ENCODE measurements around the gene CACNA1D.

- TF ChIP-seq EZH2phosphoT487 (IDR thresholded peaks at IDR 0.05; ENCODE audit: low read depth, severe bottlenecking, unreplicated experiment) (no peak), CTCF (IDR thresholded peaks at IDR 0.05; ENCODE audit: poor library complexity) (no peak)
These were observed 234.7 kb downstream of the CACNA1D start for GRCh38 chr3:53729159-53729558.
